Measurements from ENCODE around the gene CEP170. TPM values are rescaled to one million over a fixed set of nuclear protein-coding genes. Genes with fewer than 3 reads are reported as not detected.
"Not testable (repeated sequence)": the region's sequence is repeated elsewhere in the genome, so short reads cannot be mapped to it uniquely, and the experiment has no call there.

Gene CEP170
- total and polyA plus RNA-seq, 8 donors: 5.0 to 27.4 (median 5.9) TPM

DNA sequence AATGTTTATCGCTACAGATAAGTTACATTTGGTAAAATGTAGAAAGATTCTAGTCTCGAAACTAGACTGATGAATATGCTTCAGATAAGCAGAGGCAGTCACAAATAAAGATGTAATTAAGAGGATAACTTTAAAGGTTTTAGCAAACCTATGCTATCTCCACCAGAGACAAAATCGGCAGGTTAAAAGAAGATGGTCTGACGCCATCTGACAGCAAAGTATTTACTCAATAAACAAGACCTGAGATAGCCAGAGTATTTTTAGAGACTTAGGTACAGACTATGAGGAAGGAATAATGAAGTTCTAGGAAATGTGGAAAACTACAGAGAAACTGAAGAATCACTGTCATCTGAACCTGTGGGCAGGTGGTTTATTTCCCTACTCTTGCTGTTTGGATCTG is 106.0 kb downstream of the CEP170 start:
- FAIRE-seq; ATAC-seq; intact Hi-C loops (cut with DNase I); DNase-seq; H3K4me3 ChIP-seq; H3K9me3 ChIP-seq; H3K36me3 ChIP-seq; H3K4me1 ChIP-seq; H3K27me3 ChIP-seq; H3K27ac ChIP-seq: not testable (repeated sequence)
- 57 to 59% methylated on average over 4 of the region's 4 CpGs for WGBS, 2 donors

DNA sequence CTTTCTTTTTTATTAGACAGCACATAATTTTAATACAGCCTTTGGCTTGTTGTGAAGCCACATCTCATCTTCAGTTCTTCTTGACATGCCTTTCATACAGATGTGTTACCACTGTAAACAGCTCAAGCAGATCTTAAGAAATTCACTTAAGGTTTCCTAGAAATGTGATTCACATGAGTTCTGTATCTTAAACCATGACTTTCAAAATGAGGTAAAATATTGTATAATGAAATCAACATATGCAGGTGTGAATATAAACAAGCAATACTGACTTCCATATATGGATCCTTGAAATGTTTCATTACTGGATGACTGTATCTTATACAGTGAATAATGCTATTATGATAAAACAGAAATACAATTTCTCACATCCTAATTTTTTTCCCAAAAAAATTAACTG is 107.7 kb downstream of the CEP170 start:
- H3K4me1 ChIP-seq; H3K27ac ChIP-seq; H3K9me3 ChIP-seq; FAIRE-seq; H3K27me3 ChIP-seq; intact Hi-C loops (cut with DNase I); H3K4me3 ChIP-seq; DNase-seq; H3K36me3 ChIP-seq; ATAC-seq: not testable (repeated sequence)

DNA sequence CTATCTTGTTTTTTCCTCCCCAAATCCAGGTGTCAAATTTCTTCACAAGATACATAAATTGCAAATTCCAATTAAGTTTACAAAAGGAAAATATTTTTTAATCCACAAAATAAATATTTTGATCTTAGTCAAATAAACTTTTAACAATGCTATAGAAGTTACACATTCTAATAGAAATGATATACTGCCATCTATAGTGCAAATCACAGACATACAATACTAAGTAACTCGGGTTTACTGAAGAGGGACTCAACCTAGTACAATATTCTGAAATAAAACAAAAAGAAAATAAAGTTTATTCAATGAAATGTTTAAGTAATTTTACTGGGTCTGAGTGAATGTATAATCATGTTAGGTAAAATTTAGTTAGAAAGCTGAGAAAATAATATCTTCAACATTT is 114.6 kb downstream of the CEP170 start:
- H3K4me3 ChIP-seq; H3K9me3 ChIP-seq; DNase-seq; H3K4me1 ChIP-seq; intact Hi-C loops (cut with DNase I); H3K27me3 ChIP-seq; ATAC-seq; H3K36me3 ChIP-seq; H3K27ac ChIP-seq: not testable (repeated sequence)
- FAIRE-seq: peak; percentile 93
- WGBS, 2 donors: 63 to 65% methylated on average over 1 of the region's 1 CpG

DNA sequence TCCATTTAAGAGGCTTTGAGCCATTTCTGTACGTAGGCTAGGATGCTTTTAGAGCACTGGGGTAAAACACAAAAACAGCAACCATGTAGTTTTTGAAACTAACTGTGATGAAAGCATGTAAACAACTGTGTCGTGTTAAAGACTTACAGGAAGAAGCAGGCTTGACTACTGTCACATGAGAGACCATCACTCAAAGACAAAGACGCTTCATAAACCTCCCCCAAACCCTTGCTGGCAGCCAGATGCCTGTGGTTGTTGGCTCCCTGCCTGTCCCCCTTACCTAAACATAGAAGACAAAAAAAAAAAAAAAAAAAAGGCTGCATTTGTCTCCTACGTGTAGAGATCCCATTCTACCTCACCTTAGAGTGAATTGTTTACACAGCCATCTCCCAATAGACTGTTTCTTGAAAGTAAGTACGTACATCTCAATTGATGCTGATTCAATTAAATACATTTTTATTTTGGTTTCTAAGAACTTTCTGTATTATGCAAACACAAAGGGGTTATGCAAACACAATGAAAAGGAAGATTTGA is 132.1 kb downstream of the CEP170 start:
- H3K27ac ChIP-seq; H3K36me3 ChIP-seq; intact Hi-C loops (cut with DNase I); H3K27me3 ChIP-seq; H3K4me1 ChIP-seq; FAIRE-seq; H3K9me3 ChIP-seq; ATAC-seq; DNase-seq; H3K4me3 ChIP-seq: not testable (repeated sequence)
- WGBS, 2 donors: 74 to 80% methylated on average over 5 of the region's 5 CpGs

DNA sequence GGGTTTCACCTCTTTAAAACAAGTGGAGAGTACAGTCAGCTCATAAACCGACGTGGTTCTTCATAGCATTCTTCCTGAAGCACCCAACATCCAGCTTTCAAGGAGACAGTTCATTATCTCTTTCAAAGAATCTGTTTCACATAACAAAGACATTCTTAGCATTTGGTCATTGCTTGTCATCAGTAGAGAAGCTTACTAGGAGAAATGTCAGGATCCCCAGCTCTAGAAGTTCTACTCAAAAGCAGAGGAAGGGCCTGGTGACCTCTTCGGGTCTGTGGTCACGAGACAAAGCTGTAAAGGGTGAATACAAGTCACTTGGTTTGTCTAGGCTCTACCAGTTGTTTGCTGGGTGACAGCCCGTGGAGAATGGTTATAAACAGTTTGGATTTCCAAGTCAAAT is 133.1 kb downstream of the CEP170 start:
- FAIRE-seq; H3K4me3 ChIP-seq; H3K36me3 ChIP-seq; H3K9me3 ChIP-seq; ATAC-seq; H3K27ac ChIP-seq; H3K27me3 ChIP-seq; intact Hi-C loops (cut with DNase I); DNase-seq; H3K4me1 ChIP-seq: not testable (repeated sequence)
- WGBS, 2 donors: 71 to 87% methylated on average over 2 to 3 of the region's 5 CpGs

DNA sequence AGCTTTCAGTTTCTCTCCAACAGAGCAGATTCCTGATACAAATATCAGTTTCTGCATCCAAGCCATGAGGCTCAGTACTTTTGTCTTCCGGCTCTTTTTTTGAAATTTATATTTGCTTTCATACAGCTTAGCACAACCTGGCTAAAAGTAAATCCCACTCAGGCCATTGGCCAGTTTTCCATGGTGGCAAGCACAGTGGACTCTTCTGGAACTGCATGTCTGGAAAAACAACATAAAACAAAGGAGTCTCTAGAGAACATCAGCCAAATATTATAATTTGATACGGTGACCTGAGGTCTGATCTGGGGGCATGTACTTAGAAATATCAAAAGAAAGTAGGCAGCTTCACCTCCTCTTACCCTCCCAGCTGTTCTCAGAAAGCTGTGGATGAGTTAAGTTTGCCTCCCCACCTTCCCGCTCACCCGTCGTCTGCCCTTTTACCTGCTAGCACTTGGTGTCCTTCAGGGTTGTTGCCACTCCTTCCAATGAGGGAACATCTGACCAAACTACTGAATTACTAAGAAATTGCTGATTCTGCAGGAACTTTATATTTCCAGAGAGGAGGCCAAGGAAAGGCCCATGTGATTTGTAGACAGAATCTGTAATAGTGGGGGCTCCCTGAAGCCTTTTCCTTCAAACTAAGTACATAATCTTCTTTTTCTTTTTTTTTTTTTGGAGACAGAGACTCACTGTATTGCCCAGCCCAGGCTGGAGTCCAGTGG is 136.3 kb downstream of the CEP170 start:
- H3K36me3 ChIP-seq; FAIRE-seq; intact Hi-C loops (cut with DNase I); H3K4me1 ChIP-seq; DNase-seq; H3K27me3 ChIP-seq; ATAC-seq; H3K27ac ChIP-seq; H3K9me3 ChIP-seq; H3K4me3 ChIP-seq: not testable (repeated sequence)
- WGBS, 2 donors: 76 to 81% methylated on average over 5 of the region's 5 CpGs

DNA sequence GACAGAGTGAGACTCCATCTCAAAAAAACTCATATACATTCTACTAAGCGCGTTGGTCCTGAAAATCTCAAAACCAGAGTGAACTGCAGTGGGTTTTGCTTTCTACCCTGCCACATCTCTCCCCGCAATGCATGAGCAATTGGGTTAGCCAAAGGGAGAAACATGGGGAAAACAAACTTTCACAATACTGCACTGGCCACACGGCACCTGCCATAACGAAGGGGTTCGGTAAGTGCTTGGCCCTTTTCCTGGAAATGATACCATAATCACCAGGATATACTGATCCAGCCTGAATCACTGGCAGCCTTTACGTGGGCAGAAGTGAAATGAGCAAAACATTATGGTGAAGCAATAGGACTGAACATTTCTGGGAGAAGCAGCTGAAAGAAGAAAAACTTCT is 138.9 kb downstream of the CEP170 start:
- H3K36me3 ChIP-seq; FAIRE-seq; intact Hi-C loops (cut with DNase I); ATAC-seq; H3K4me3 ChIP-seq; H3K27ac ChIP-seq; H3K9me3 ChIP-seq; H3K4me1 ChIP-seq; H3K27me3 ChIP-seq; DNase-seq: not testable (repeated sequence)
- WGBS, 2 donors: 70 to 73% methylated on average over 7 of the region's 7 CpGs

DNA sequence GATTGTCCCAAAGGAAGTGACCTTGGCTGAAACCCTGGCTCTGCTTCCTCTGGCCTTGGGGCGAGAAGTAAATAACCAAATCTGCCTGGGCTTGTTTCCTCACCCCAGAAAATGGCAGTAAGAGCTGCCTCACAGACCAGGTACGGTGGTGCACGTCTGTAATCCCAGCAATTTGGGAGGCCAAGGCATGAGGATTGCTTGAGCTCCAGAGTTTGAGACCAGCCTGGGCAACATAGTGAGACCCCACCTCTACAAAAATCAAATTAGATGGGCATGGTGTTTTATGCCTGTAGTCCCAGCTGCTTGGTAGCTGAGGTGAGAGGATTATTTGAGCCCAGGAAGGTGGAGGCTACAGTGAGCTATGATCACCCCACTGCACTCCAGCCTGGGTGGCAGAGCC is 140.3 kb downstream of the CEP170 start:
- ATAC-seq; H3K9me3 ChIP-seq; H3K4me3 ChIP-seq; intact Hi-C loops (cut with DNase I); H3K36me3 ChIP-seq; H3K27ac ChIP-seq; DNase-seq; H3K27me3 ChIP-seq; FAIRE-seq; H3K4me1 ChIP-seq: not testable (repeated sequence)
- 42 to 68% methylated on average over 3 of the region's 3 CpGs for WGBS, 2 donors

DNA sequence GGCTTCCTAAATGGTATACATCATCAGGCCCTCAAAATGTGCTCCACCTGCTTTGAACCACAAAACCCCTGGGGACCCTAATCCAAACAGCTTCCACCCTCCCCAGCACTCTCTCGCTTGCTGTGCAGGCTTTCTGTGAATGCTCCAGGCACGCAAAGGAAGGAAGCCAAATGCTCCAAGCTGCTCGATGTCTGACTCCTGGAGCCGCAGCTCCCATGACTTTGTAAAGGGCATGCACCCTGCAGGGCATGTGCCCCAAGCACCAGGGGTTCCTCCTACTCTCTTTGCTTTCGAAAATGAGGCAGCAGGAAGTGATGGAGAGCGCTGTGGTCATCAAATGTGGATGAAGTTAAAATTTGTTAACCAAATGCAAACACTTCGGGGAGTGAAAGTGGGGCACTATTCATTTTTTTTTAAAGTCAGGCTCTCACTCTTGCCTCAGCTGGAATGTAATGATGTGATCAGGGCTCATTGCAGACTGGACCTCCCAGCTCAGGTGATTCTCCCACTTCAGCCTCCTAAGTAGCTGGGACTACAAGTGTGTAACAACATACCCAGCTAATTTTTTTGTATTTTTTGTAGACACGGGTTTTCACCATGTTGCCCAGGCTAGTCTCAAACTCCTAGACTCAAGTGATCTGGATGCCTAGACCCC is 140.9 kb downstream of the CEP170 start:
- H3K4me1 ChIP-seq; intact Hi-C loops (cut with DNase I); H3K27me3 ChIP-seq; H3K4me3 ChIP-seq; FAIRE-seq; H3K36me3 ChIP-seq; DNase-seq; H3K9me3 ChIP-seq; H3K27ac ChIP-seq: not testable (repeated sequence)
- 34% methylated on average over 8 of the region's 8 CpGs for WGBS, 2 donors
- ATAC-seq: peak in 2 of 4 donors; percentile 19 to 35

DNA sequence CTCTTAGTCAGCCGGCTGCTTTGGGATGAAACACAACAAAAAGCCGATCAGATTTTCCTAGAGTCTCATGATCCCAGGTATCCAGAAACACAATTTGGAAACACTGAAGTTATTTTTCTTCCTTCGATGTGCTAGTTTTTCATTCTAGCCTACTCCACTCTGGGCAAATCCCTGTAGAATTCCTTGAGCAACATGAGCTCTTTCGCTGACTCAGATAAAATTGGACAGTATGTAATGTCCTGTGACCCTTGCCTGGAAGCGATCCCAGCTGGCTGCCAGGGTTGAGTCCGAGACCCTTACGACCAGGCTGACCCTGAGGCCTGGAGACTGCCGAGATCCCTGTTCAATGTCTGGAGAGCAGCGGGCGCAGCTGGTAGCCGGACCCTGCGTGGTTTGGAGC is 147.9 kb downstream of the CEP170 start:
- H3K9me3 ChIP-seq; FAIRE-seq; H3K27ac ChIP-seq; intact Hi-C loops (cut with DNase I); H3K4me1 ChIP-seq; H3K27me3 ChIP-seq; DNase-seq; ATAC-seq; H3K36me3 ChIP-seq; H3K4me3 ChIP-seq: not testable (repeated sequence)
- WGBS, 2 donors: 76 to 89% methylated on average over 12 of the region's 12 CpGs

DNA sequence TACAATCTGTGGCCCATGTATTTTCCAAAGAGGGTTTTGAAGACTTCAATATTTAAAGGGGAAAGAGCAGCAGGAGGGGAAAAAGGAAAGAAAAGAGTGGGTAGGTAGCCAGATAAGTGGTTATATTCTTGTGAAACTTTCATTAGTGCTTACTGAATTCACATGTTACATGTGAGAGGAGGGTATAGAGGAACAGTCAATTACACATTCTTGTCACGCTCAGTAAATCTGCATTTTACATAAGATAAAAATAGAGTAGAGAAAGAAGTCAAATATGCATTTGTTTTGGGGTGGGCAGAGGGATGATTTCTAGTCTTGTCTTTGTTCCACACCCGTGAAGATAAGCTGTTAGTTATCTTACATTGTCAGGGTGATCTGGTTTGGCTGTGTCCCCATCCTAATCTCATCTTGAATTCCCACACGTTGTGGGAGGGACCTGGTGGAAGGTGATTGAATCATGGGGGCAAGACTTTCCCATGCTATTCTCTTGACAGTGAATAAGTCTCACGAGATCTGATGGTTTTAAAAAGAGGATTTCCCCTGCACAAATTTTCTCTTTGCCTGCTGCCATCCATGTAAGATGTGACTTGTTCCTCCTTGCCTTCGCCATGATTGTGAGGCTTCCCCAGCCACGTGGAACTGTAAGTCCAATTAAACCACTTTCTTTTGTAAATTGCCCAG is 149.3 kb downstream of the CEP170 start:
- intact Hi-C loops (cut with DNase I); H3K27ac ChIP-seq; H3K4me3 ChIP-seq; ATAC-seq; H3K4me1 ChIP-seq; H3K27me3 ChIP-seq; FAIRE-seq; DNase-seq; H3K9me3 ChIP-seq; H3K36me3 ChIP-seq: not testable (repeated sequence)
- WGBS, 2 donors: 48 to 49% methylated on average over 6 of the region's 6 CpGs

DNA sequence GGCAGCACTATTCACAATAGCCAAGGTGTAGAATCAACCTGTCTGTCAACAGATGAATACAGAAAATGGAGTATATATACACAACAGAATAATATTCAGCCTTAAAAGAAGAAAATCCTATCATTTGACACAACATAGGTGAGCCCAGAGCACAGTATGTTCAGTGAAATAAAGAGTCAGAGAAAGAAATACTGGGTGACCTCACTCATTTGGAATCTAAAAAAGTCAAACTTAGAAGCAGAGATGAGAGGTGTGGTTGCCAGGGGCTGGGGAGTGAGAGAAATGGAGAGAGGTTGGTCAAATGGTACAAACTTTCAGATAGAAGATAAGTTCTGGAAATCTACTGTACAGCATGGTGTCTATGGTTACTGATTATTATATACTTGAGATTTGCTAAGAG is 150.0 kb downstream of the CEP170 start:
- H3K4me3 ChIP-seq; FAIRE-seq; ATAC-seq; intact Hi-C loops (cut with DNase I); H3K4me1 ChIP-seq; DNase-seq; H3K9me3 ChIP-seq; H3K27me3 ChIP-seq; H3K36me3 ChIP-seq; H3K27ac ChIP-seq: not testable (repeated sequence)
